NT2/D1 (cell line): Measurements from ENCODE around the gene URGCP.

Experiments
- DNase-seq: peaks from one replicate; pipeline ENCODE4 v3.0.0-alpha.2; 2011; ENCODE audit warnings: low read depth, low spot score
- H3K27me3 ChIP-seq: 2 replicates; pipeline ENCODE4 v1.6.0; 2011; ENCODE audit warnings: mild to moderate bottlenecking; ENCODE audit not compliant: insufficient read length, insufficient read depth
- H3K36me3 ChIP-seq: 2 replicates; pipeline ENCODE4 v1.6.1; 2011; ENCODE audit warnings: mild to moderate bottlenecking, low read length, mixed read lengths; ENCODE audit not compliant: insufficient read depth, insufficient read length
- H3K4me1 ChIP-seq: 2 replicates; pipeline ENCODE4 v1.5.1; 2011; ENCODE audit not compliant: insufficient read depth, insufficient read length
- H3K4me3 ChIP-seq: 2 replicates; pipeline ENCODE4 v1.5.1; 2011; ENCODE audit warnings: low read depth; ENCODE audit not compliant: insufficient read length
- H3K9ac ChIP-seq: 2 replicates; pipeline ENCODE4 v1.6.0; 2011; ENCODE audit warnings: low read depth; ENCODE audit not compliant: insufficient read length
- H3K9me3 ChIP-seq: 2 replicates; pipeline ENCODE4 v1.5.1; 2011; ENCODE audit warnings: mild to moderate bottlenecking, low read length; ENCODE audit not compliant: insufficient read depth
- SUZ12 ChIP-seq: IDR thresholded peaks from 2 replicates; pipeline ENCODE4 v1.6.1; 2011; ENCODE audit not compliant: insufficient read length, insufficient read depth; ENCODE audit errors: extremely low read depth
- YY1 ChIP-seq: IDR thresholded peaks from 2 replicates; pipeline ENCODE4 v1.6.1; 2011; ENCODE audit not compliant: insufficient read length, insufficient read depth
- ZNF274 ChIP-seq: IDR thresholded peaks from 2 replicates; pipeline ENCODE4 v1.6.1; 2011; ENCODE audit warnings: mild to moderate bottlenecking, low read depth, low read length

The URGCP gene

DNA sequence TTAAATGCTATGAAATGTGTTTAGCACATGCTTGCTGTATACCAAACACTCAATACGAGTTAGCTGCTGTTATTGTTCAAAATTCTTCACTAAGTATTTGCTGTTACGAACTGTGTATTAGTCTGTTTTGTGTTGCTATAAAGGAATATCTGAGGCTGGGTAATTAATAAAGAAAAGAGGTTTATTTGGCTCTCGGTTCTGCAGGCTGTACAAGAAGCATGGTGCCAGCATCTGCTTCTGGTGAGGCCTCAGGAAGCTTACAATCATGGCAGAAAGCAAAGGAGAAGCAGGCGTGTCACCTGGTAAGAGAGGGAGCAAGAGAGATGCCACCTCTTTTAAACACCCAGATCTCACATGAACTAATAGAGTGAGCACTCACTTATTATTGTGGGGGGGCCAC, 21.4 kb upstream of the URGCP start:
- DNase-seq = no peak
- H3K4me3 ChIP-seq = no peak overlapping the region
- H3K27me3 ChIP-seq = peaks cover 10% of the 10 kb centered on the region
- H3K36me3 ChIP-seq = no peaks in the 10 kb centered on the region
- H3K4me1 ChIP-seq = no peaks in the 10 kb centered on the region
- TF ChIP-seq YY1 (no peak), SUZ12 (no peak), ZNF274 (no peak)
- H3K9ac ChIP-seq = no peak overlapping the region
- H3K9me3 ChIP-seq = no peaks in the 10 kb centered on the region

GRCh38 chr7:43926798-43927123, 20.4 kb upstream of the URGCP start:
- Histone ChIP-seq H3K9me3 (no peaks in the 10 kb centered on the region), H3K9ac (peak overlapping the region; percentile 84), H3K4me3 (peak overlapping the region; percentile 81), H3K4me1 (no peaks in the 10 kb centered on the region), H3K27me3 (peaks cover 10% of the 10 kb centered on the region), H3K36me3 (no peaks in the 10 kb centered on the region)
- no peak for DNase-seq
- TF ChIP-seq SUZ12 (no peak), ZNF274 (no peak), YY1 (no peak)

- TF ChIP-seq ZNF274 (no peak), YY1 (no peak), SUZ12 (no peak)
- no peaks in the 10 kb centered on the region for H3K36me3 ChIP-seq
- peak within 1 kb of the TSS; percentile 81 for H3K4me3 ChIP-seq
- peaks cover 10% of the 10 kb centered on the region for H3K27me3 ChIP-seq
- H3K4me1 ChIP-seq = no peaks in the 10 kb centered on the region
- peak within 1 kb of the TSS; percentile 84 for H3K9ac ChIP-seq
- H3K9me3 ChIP-seq = no peaks in the 10 kb centered on the region
- DNase-seq = no peak
These were observed 19.8 kb upstream of the URGCP start, which contains the start of gene UBE2D4 for GRCh38 chr7:43925984-43926797. UBE2D4 (plus strand) TSS chr7:43926436; CDS start chr7:43926533, 97 bp downstream.

DNA sequence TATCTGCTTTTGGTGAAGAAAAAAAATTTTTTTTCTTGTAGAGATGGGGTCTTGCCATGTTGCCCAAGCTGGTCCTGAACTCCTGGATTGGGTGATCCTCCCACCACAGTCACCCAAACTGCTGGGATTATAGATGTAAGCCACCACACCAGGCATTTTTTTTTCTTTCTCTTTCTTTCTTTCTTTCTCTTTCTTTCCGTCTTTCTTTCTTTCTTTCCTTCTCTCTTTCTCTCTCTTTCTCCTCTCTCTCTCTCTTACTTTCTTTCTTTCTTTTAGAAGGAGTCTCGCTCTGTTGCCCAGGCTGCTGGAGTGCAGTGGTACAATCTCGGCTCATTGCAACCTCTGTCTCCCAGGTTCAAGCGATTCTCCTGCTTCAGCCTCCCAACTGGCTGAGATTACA, 16.3 kb upstream of the URGCP start:
- TF ChIP-seq YY1 = no peak
- no peak for TF ChIP-seq SUZ12
- no peak for TF ChIP-seq ZNF274

GRCh38 chr7:43921423-43921822, 15.0 kb upstream of the URGCP start:
- no peak overlapping the region for H3K4me3 ChIP-seq
- H3K9ac ChIP-seq = no peak overlapping the region
- peaks cover 4% of the 10 kb centered on the region for H3K27me3 ChIP-seq
- TF ChIP-seq ZNF274 = no peak
- no peak for TF ChIP-seq YY1
- TF ChIP-seq SUZ12 = no peak
- peaks cover 8% of the 10 kb centered on the region for H3K36me3 ChIP-seq
- H3K4me1 ChIP-seq = no peaks in the 10 kb centered on the region
- DNase-seq = no peak
- peaks cover 11% of the 10 kb centered on the region; the same call in 1 of the 2 replicates for H3K9me3 ChIP-seq

More for the DNA sequence above, 16.3 kb upstream of the URGCP start:
- Histone ChIP-seq H3K36me3 (peaks cover 8% of the 10 kb centered on the region), H3K9me3 (no peaks in the 10 kb centered on the region), H3K27me3 (peaks cover 10% of the 10 kb centered on the region), H3K4me1 (no peaks in the 10 kb centered on the region), H3K4me3 (no peak overlapping the region), H3K9ac (no peak overlapping the region)
- DNase-seq = no peak

DNA sequence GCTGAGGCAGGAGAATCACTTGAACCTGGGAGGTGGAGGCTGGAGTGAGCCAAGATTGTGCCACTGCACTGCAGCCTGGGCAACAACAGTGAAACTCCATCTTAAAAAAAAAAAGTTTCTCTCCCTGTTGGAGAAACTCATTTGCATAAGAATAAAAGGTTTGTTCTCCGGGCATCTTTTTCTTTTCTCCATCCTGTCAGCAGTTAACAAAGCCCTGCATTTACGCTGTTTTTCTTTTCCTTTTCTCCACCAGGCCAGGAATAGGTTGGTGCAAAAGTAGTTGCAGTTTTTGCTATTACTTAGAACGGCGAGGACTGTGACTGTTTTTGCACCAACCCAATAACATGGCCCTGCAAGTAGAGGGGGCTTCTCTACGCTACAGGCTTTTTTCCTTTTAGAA, 9.5 kb upstream of the URGCP start:
- Histone ChIP-seq H3K4me1 (peaks cover 3% of the 10 kb centered on the region), H3K9me3 (peaks cover 13% of the 10 kb centered on the region; the same call in 1 of the 2 replicates), H3K9ac (no peak overlapping the region), H3K4me3 (no peak overlapping the region), H3K27me3 (no peaks in the 10 kb centered on the region), H3K36me3 (peaks cover 8% of the 10 kb centered on the region)
- no peak for DNase-seq
- TF ChIP-seq ZNF274 (no peak), YY1 (no peak), SUZ12 (no peak)

GRCh38 chr7:43914795-43915194, 8.4 kb upstream of the URGCP start:
- no peak for TF ChIP-seq ZNF274
- no peak for TF ChIP-seq SUZ12
- peaks cover 8% of the 10 kb centered on the region for H3K36me3 ChIP-seq
- no peak overlapping the region for H3K9ac ChIP-seq
- no peak overlapping the region for H3K4me3 ChIP-seq
- peaks cover 3% of the 10 kb centered on the region for H3K4me1 ChIP-seq
- H3K9me3 ChIP-seq = peaks cover 13% of the 10 kb centered on the region; the same call in 1 of the 2 replicates
- no peaks in the 10 kb centered on the region for H3K27me3 ChIP-seq
- DNase-seq = no peak
